BLaER1 treated with 17β-estradiol and CSF1 and Interleukin-3, amounts not matched to agents 10 nM and 100 nM (cell line): Measurements from ENCODE around the gene WDR74.

Experiments used
- H3K27ac ChIP-seq, 11 experiments: shearing (Covaris generic); formaldehyde crosslinking; 2 replicates each; pipeline ENCODE4 v1.8.1; 2022
- H3K27me3 ChIP-seq, 11 experiments: shearing (Covaris generic); formaldehyde crosslinking; 2 replicates each; pipeline ENCODE4 v1.8.1; 2022
- H3K36me3 ChIP-seq, 11 experiments: shearing (Covaris generic); formaldehyde crosslinking; 2 replicates each; pipeline ENCODE4 v1.8.1; 2022
- H3K4me1 ChIP-seq, 10 experiments: shearing (Covaris generic); formaldehyde crosslinking; 2 replicates each; pipeline ENCODE4 v1.8.1; 2022
- H3K4me2 ChIP-seq, 11 experiments: shearing (Covaris generic); formaldehyde crosslinking; 2 replicates each; pipeline ENCODE4 v1.8.1; 2022
- H3K4me3 ChIP-seq, 10 experiments: shearing (Covaris generic); formaldehyde crosslinking; 2 replicates each; pipeline ENCODE4 v1.8.1; 2022
- H3K9ac ChIP-seq, 11 experiments: shearing (Covaris generic); formaldehyde crosslinking; 2 replicates each; pipeline ENCODE4 v1.8.1; 2022
- H3K9me3 ChIP-seq, 11 experiments: shearing (Covaris generic); formaldehyde crosslinking; replicated peaks in 1 of 11; 2 replicates each; pipeline ENCODE4 v1.8.1; 2022
- H4K20me1 ChIP-seq, 11 experiments: shearing (Covaris generic); formaldehyde crosslinking; 2 replicates each; pipeline ENCODE4 v1.8.1; 2022
- Cebpa-rat ChIP-seq, 11 experiments: shearing (Covaris generic); IDR thresholded peaks; 2 replicates each; pipeline ENCODE4 v1.8.1; 2022

WDR74 gene

DNA sequence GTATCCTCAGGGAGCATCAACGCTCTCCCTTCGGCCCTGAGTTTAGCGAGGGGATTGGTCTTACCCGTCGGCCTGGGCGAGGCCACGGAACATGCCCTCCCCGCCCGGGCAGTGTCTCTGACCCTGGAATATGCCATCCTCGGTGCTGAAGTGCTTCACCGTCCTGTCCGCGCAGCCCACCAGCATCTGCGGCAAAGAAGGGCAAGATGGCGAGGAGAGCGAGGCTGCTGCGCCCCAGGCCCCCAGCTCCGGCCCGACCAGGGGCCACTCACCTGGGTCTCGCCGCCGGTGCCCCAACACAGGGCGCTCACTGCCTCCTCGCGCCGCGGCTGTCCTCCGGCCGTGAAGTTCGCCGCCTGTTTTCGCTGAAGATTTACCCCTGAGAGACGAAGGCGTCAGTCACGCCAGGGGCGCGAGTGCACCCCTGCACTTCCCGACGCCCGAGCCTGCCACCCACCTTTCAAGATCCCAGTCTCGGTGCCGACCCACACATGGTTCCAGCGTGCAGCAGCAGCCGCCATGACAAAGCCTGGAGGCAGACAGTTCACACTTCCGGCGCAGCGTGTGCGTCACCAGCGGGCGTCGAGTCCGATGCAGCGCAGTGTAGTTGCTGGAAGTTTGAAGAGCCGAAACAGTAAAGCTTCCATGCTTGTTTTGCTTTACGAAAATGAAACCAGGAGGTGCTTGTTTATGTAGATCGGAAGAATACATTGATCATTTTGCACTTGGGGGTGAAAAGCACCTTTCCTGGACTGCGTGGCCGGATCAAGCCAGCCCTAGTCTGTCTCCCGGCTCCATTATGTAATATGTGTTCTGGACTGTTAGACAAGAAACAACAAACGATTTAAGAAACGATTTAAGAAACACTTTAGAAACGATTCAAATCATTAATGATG, at the start of gene WDR74:
TSS of gene WDR74 (minus strand) at position 541 of the 896 bp plus-strand sequence. CDS start at position 521, 20 bp downstream.
- no peaks in the 10 kb centered on the region for H3K27me3 ChIP-seq
- peaks cover 34 to 52% (median 40%) of the 10 kb centered on the region in 10 experiments for H3K4me1 ChIP-seq
- H3K4me3 ChIP-seq: peak within 1 kb of the TSS; percentile 79 to 100 (median 92)
- peak within 1 kb of the TSS; percentile 92 to 97 (median 96) for H3K9ac ChIP-seq
- peak within 1 kb of the TSS; percentile 94 to 100 (median 98) for H3K27ac ChIP-seq
- H4K20me1 ChIP-seq: peaks cover 0 to 36% (median 14%) of the 10 kb centered on the region in 11 experiments; a peak in 11 of 22 replicates
- no peak for TF ChIP-seq Cebpa-rat (IDR thresholded peaks at IDR 0.05)
- H3K4me2 ChIP-seq: peak within 1 kb of the TSS; percentile 73 to 93 (median 90)
- no peaks in the 10 kb centered on the region for H3K9me3 ChIP-seq
- peaks cover 27 to 41% (median 39%) of the 10 kb centered on the region in 11 experiments for H3K36me3 ChIP-seq

DNA sequence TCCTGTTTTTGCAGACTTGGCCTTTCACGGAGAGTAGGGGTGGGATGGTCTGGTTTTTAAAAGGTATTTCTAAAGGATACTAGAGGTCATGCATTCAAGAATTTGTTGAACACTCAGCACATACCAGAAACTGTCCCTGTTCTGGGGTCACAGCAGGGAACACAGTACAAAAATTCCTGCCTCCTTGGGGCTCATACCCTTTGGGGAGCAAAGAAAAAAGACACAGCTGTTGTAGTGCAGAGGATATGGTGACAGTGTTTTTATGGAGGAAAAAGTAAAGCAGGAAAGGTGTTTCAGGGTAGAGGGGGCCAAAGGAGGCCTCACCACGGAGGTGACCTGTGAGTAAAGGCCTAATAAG, 49.7 kb upstream of the WDR74 start:
- Histone ChIP-seq H3K4me2 (no peak overlapping the region), H3K27me3 (no peaks in the 10 kb centered on the region), H4K20me1 (peaks cover 57 to 82% (median 65%) of the 10 kb centered on the region in 11 experiments), H3K9ac (0 out of 22 replicates have a peak overlapping the region, but pooled peaks of 1 of the 11 experiments have one; percentile 2), H3K36me3 (peaks cover 57 to 63% (median 60%) of the 10 kb centered on the region in 11 experiments), H3K27ac (no peak overlapping the region), H3K4me1 (peaks cover 12 to 69% (median 22%) of the 10 kb centered on the region in 10 experiments), H3K4me3 (no peak overlapping the region), H3K9me3 (no peaks in the 10 kb centered on the region)
- no peak for TF ChIP-seq Cebpa-rat (IDR thresholded peaks at IDR 0.05)

DNA sequence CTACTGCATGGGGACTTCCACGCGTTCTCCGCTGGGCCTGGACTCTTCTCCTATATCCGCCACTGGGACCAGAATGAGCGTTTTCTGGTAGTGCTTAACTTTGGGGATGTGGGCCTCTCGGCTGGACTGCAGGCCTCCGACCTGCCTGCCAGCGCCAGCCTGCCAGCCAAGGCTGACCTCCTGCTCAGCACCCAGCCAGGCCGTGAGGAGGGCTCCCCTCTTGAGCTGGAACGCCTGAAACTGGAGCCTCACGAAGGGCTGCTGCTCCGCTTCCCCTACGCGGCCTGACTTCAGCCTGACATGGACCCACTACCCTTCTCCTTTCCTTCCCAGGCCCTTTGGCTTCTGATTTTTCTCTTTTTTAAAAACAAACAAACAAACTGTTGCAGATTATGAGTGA, 49.0 kb upstream of the WDR74 start:
- H3K9ac ChIP-seq: no peak overlapping the region
- H3K36me3 ChIP-seq: peaks cover 64 to 70% (median 67%) of the 10 kb centered on the region in 11 experiments
- H4K20me1 ChIP-seq: peaks cover 64 to 89% (median 72%) of the 10 kb centered on the region in 11 experiments
- no peak for TF ChIP-seq Cebpa-rat (IDR thresholded peaks at IDR 0.05)
- H3K4me2 ChIP-seq: no peak overlapping the region
- no peaks in the 10 kb centered on the region for H3K27me3 ChIP-seq
- H3K27ac ChIP-seq: no peak overlapping the region
- H3K4me1 ChIP-seq: peaks cover 19 to 76% (median 29%) of the 10 kb centered on the region in 10 experiments
- no peaks in the 10 kb centered on the region for H3K9me3 ChIP-seq
- H3K4me3 ChIP-seq: no peak overlapping the region

DNA sequence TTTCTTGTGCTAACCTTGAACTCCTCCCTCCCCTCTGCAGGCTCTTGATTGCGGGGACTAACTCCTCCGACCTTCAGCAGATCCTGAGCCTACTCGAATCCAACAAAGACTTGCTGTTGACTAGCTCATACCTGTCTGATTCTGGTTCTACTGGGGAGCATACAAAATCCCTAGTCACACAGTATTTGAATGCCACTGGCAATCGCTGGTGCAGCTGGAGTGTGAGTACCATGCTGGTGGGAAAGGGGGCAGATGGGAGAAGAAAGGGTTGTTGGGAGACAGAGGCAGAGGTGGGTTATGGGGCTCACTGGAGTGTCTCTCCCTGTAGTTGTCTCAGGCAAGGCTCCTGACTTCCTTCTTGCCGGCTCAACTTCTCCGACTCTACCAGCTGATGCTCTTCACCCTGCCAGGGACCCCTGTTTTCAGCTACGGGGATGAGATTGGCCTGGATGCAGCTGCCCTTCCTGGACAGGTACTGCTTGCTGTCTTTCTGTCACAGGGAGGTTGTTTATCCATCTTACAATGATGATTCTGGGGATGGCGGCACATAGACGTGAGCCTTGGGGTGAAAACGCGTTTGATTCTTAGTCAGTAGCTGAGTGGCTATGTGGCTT, 45.9 kb upstream of the WDR74 start:
- Histone ChIP-seq H3K36me3 (peaks cover 79 to 86% (median 84%) of the 10 kb centered on the region in 11 experiments), H3K27ac (peak overlapping the region in 1 of 11 experiments; percentile 6; a peak in 2 of 22 replicates), H3K9ac (peak overlapping the region in 10 of 11 experiments; percentile 6 to 100 (median 65); a peak in 13 of 22 replicates), H3K27me3 (no peaks in the 10 kb centered on the region), H3K4me3 (peak overlapping the region in 3 of 10 experiments; percentile 30 to 98 (median 31); a peak in 4 of 20 replicates), H3K4me2 (peak overlapping the region in 10 of 11 experiments; percentile 5 to 99 (median 92); a peak in 14 of 22 replicates), H4K20me1 (peaks cover 72 to 86% (median 84%) of the 10 kb centered on the region in 11 experiments), H3K9me3 (no peaks in the 10 kb centered on the region), H3K4me1 (peaks cover 33 to 74% (median 43%) of the 10 kb centered on the region in 10 experiments)
- no peak for TF ChIP-seq Cebpa-rat (IDR thresholded peaks at IDR 0.05)

DNA sequence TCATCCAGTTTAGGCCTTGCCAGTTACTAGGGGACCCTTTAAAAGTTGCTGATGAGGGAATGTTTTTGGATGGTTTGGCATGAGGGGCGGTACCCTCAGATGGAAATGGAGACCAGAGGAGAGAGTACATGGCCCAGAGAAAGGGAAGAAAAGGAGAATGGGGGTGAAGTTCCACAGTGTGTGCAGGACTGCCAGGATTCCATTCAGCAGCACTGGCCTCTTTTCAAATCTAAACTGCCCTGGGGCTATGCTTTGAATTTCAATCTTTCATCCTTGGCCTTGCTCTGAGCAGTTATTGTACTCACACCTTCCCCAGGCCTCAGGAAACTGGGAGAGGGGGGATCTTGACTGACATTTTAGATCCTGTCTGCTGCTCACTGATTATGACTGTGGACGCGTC, 44.3 kb upstream of the WDR74 start:
- Histone ChIP-seq H3K9ac (peak overlapping the region; percentile 96 to 100 (median 99)), H3K27ac (peak overlapping the region; percentile 96 to 100 (median 99); a peak in 14 of 22 replicates), H3K4me1 (peaks cover 48 to 75% (median 59%) of the 10 kb centered on the region in 10 experiments), H3K9me3 (no peaks in the 10 kb centered on the region), H3K36me3 (peaks cover 67 to 81% (median 74%) of the 10 kb centered on the region in 11 experiments), H3K27me3 (no peaks in the 10 kb centered on the region), H4K20me1 (peaks cover 60 to 77% (median 68%) of the 10 kb centered on the region in 11 experiments), H3K4me2 (peak overlapping the region; percentile 88 to 99 (median 95)), H3K4me3 (peak overlapping the region; percentile 84 to 99 (median 94))
- TF ChIP-seq Cebpa-rat (IDR thresholded peaks at IDR 0.05): no peak

DNA sequence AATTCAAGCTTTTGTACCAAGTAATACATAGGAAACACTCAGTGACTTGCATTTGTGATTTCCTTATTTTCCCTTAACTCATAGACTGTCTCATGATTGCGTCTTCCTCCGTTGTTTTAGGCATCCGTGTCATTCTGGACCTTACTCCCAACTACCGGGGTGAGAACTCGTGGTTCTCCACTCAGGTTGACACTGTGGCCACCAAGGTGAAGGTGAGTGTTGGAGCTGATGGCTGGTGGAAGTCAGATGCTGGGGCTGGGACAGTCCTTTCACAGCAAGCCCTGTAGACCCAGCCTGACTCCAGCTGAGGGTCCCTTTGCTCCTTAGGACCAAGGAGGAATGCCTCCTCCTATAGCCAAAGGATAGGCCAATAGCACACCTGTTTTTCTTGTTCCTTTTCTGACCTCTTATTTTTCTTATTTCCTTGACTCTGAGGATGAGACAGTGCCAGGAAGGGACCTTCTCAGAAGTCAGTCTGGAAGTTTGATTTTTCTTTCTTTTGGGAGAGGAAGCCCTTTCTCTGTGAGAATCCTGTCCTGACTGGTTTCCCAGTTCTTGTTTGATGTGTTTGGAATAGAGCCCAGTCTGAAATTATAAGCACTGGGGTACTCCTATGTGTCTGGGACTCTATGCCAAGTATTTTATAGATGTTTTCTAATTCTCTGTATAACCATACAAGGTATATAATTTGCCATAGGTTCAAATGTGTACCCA, 43.6 kb upstream of the WDR74 start:
- Histone ChIP-seq H3K27me3 (no peaks in the 10 kb centered on the region), H3K4me2 (peak overlapping the region; percentile 88 to 99 (median 95)), H3K4me1 (peaks cover 49 to 71% (median 59%) of the 10 kb centered on the region in 10 experiments), H3K27ac (peak overlapping the region; percentile 96 to 100 (median 99); a peak in 21 of 22 replicates), H3K9ac (peak overlapping the region; percentile 96 to 100 (median 99)), H3K36me3 (peaks cover 60 to 80% (median 74%) of the 10 kb centered on the region in 11 experiments), H3K4me3 (peak overlapping the region; percentile 84 to 99 (median 94)), H4K20me1 (peaks cover 53 to 70% (median 61%) of the 10 kb centered on the region in 11 experiments), H3K9me3 (no peaks in the 10 kb centered on the region)
- TF ChIP-seq Cebpa-rat (IDR thresholded peaks at IDR 0.05): no peak

DNA sequence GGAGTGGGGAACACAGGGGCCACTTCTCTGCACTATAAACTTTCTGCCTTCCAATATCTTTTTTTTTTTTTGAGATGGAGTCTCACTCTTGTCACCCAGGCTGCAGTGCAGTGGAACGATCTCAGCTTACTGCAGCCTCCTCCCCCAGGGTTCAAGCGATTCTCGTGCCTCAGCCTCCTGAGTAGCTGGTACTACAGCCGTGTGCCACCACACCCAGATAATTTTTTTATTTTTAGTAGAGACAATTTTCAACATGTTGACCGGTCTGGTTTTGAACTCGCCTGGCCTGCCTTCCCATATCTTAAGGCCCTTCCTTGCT, 43.0 kb upstream of the WDR74 start:
- TF ChIP-seq Cebpa-rat (IDR thresholded peaks at IDR 0.05): no peak
- H3K4me1 ChIP-seq: peaks cover 49 to 67% (median 59%) of the 10 kb centered on the region in 10 experiments
- no peaks in the 10 kb centered on the region for H3K27me3 ChIP-seq
- peak overlapping the region; percentile 84 to 99 (median 94) for H3K4me3 ChIP-seq
- peak overlapping the region; percentile 96 to 100 (median 99) for H3K9ac ChIP-seq
- H4K20me1 ChIP-seq: peaks cover 47 to 64% (median 56%) of the 10 kb centered on the region in 11 experiments
- peak overlapping the region; percentile 88 to 99 (median 95) for H3K4me2 ChIP-seq
- peak overlapping the region; percentile 96 to 100 (median 99) for H3K27ac ChIP-seq
- H3K9me3 ChIP-seq: no peaks in the 10 kb centered on the region
- peaks cover 54 to 80% (median 74%) of the 10 kb centered on the region in 11 experiments for H3K36me3 ChIP-seq
